GM23248 (cell line): Measurements from ENCODE around the gene PHLDA3. TPM values are rescaled to one million over a fixed set of nuclear protein-coding genes. Genes with fewer than 3 reads are reported as not detected.

ENCODE experiments used
- DNase-seq: peaks from one replicate; pipeline ENCODE4 v3.0.0-alpha.2; 2015
- H2AFZ ChIP-seq: fragments of 200-600 bp; sonication (generic); 2 replicates; pipeline ENCODE4 v1.6.1; 2016; ENCODE audit warnings: antibody characterized with exemption
- H3F3A ChIP-seq: fragments of 200-600 bp; sonication (generic); 2 replicates; pipeline ENCODE4 v1.6.1; 2016; ENCODE audit warnings: mild to moderate bottlenecking, antibody characterized with exemption, mixed run types; ENCODE audit not compliant: insufficient read depth
- H3K27ac ChIP-seq: fragments of 200-600 bp; sonication (generic); 2 replicates; pipeline ENCODE4 v1.5.1; 2016; ENCODE audit warnings: mild to moderate bottlenecking
- H3K27me3 ChIP-seq: fragments of 200-600 bp; sonication (generic); replicated peaks from 2 replicates; pipeline ENCODE4 v1.6.1; 2016; ENCODE audit warnings: mild to moderate bottlenecking; ENCODE audit not compliant: insufficient read depth
- H3K36me3 ChIP-seq: fragments of 200-600 bp; sonication (generic); 2 replicates; pipeline ENCODE4 v1.6.1; 2016; ENCODE audit warnings: low read depth, mild to moderate bottlenecking
- H3K4me1 ChIP-seq: fragments of 200-600 bp; sonication (generic); 2 replicates; pipeline ENCODE4 v1.6.1; 2016; ENCODE audit warnings: mild to moderate bottlenecking; ENCODE audit not compliant: insufficient read depth
- H3K4me2 ChIP-seq: fragments of 200-600 bp; sonication (generic); one replicate; pipeline ENCODE4 v1.6.1; 2016; ENCODE audit warnings: mild to moderate bottlenecking; ENCODE audit not compliant: unreplicated experiment
- H3K4me3 ChIP-seq: fragments of 200-600 bp; sonication (generic); 2 replicates; pipeline ENCODE4 v1.5.1; 2016; ENCODE audit warnings: mild to moderate bottlenecking
- H3K79me2 ChIP-seq: fragments of 200-600 bp; sonication (generic); 2 replicates; pipeline ENCODE4 v1.6.1; 2016; ENCODE audit warnings: mild to moderate bottlenecking; ENCODE audit not compliant: insufficient read depth
- H3K9ac ChIP-seq: fragments of 200-600 bp; sonication (generic); 2 replicates; pipeline ENCODE4 v1.6.1; 2016; ENCODE audit warnings: mild to moderate bottlenecking
- H3K9me2 ChIP-seq: fragments of 200-600 bp; sonication (generic); 2 replicates; pipeline ENCODE4 v1.6.1; 2016; ENCODE audit warnings: mixed run types, mild to moderate bottlenecking, moderate library complexity; ENCODE audit not compliant: insufficient read depth
- H3K9me3 ChIP-seq: fragments of 200-600 bp; sonication (generic); one replicate; pipeline ENCODE4 v1.6.1; 2017; ENCODE audit warnings: low read depth
- H4K20me1 ChIP-seq: fragments of 200-600 bp; sonication (generic); 2 replicates; pipeline ENCODE4 v1.6.0; 2016; ENCODE audit not compliant: insufficient read depth
- EZH2 ChIP-seq: fragments of 200-600 bp; sonication (generic); IDR thresholded peaks from 2 replicates; pipeline ENCODE4 v1.6.1; 2018; ENCODE audit warnings: antibody characterized with exemption, mild to moderate bottlenecking; ENCODE audit not compliant: insufficient read depth, poor library complexity, severe bottlenecking
- EZH2phosphoT487 ChIP-seq: fragments of 200-600 bp; sonication (generic); IDR thresholded peaks from 2 replicates; pipeline ENCODE4 v1.6.1; 2018; ENCODE audit warnings: antibody characterized with exemption, moderate library complexity, mild to moderate bottlenecking, low read depth; ENCODE audit not compliant: insufficient read depth
- WGBS, 2 experiments: methylation state at CpG; one replicate each; pipeline ENCODE4 v1.1.6; 2015 to 2017; ENCODE audit warnings: low lambda C conversion rate in 2 of 2, low coverage in 1 of 2; ENCODE audit errors: missing lambda C conversion rate in 2 of 2; 5-methylcytosine and 5-hydroxymethylcytosine counted together
- in situ Hi-C: fragments of 300-500 bp; cut with MboI; formaldehyde crosslinking; loops from 2 replicates; pipeline ENCODE4 v1.15.0; 2020
- polyA plus RNA-seq: library from polyadenylated mRNA; unstranded; fragments of >200 nt; fragmentation: Nextera tagmentation; extraction: Ambion mirVana; gene quantifications from 2 replicates; pipeline ENCODE4 v1.2.1, GENCODE V29; 2016
- total RNA-seq: library from RNA; depleted of rRNA; stranded (reverse); fragments of >200 nt; shearing (Covaris generic); gene quantifications from 2 replicates; pipeline ENCODE4 v1.2.3, GENCODE V29; 2014

Gene PHLDA3
- total and polyA plus RNA-seq, 2 experiments from 2014 or later = 112 to 162 TPM

GRCh38 chr1:201454608-201455007 lies 14.4 kb downstream of the PHLDA3 start:
- WGBS, 2 experiments = 83 to 89% methylated on average over 4 of the region's 4 CpGs
- Histone ChIP-seq H2AFZ (no peak overlapping the region), H3K4me2 (no peak overlapping the region), H3K4me1 (peaks cover 64% of the 10 kb centered on the region), H4K20me1 (no peaks in the 10 kb centered on the region), H3K36me3 (no peaks in the 10 kb centered on the region), H3K4me3 (no peak overlapping the region), H3K79me2 (no peaks in the 10 kb centered on the region), H3K9me3 (no peaks in the 10 kb centered on the region), H3F3A (peaks cover 37% of the 10 kb centered on the region), H3K9me2 (no peaks in the 10 kb centered on the region), H3K9ac (no peak overlapping the region), H3K27ac (peak overlapping the region; percentile 46), H3K27me3 (no peaks in the 10 kb centered on the region)
- no peak for DNase-seq
- in situ Hi-C loops = no loop called here
- no peak for TF ChIP-seq EZH2
- TF ChIP-seq EZH2phosphoT487 = no peak

GRCh38 chr1:201452866-201453265 lies 16.1 kb downstream of the PHLDA3 start:
- in situ Hi-C loops = no loop called here
- no peak overlapping the region for H2AFZ ChIP-seq
- H3K9me3 ChIP-seq = no peaks in the 10 kb centered on the region
- TF ChIP-seq EZH2 = no peak
- no peak for TF ChIP-seq EZH2phosphoT487
- H3K9ac ChIP-seq = no peak overlapping the region
- no peaks in the 10 kb centered on the region for H4K20me1 ChIP-seq
- peak overlapping the region; percentile 69; the same call in 1 of the 2 replicates for H3K27ac ChIP-seq
- no peaks in the 10 kb centered on the region for H3K36me3 ChIP-seq
- H3K4me3 ChIP-seq = no peak overlapping the region
- peaks cover 32% of the 10 kb centered on the region for H3F3A ChIP-seq
- H3K27me3 ChIP-seq = no peaks in the 10 kb centered on the region
- H3K79me2 ChIP-seq = no peaks in the 10 kb centered on the region
- no peak for DNase-seq
- H3K4me1 ChIP-seq = peaks cover 65% of the 10 kb centered on the region
- WGBS, 2 experiments = 79 to 85% methylated on average over 4 of the region's 4 CpGs
- H3K4me2 ChIP-seq = no peak overlapping the region
- no peaks in the 10 kb centered on the region for H3K9me2 ChIP-seq

GRCh38 chr1:201450721-201451291 lies 18.2 kb downstream of the PHLDA3 start:
- in situ Hi-C loops = no loop called here
- Histone ChIP-seq H3K4me1 (peaks cover 52% of the 10 kb centered on the region), H3K79me2 (no peaks in the 10 kb centered on the region), H4K20me1 (no peaks in the 10 kb centered on the region), H3K9ac (peak overlapping the region; percentile 80), H3K27ac (peak overlapping the region; percentile 95), H3K4me2 (peak overlapping the region; percentile 72), H2AFZ (peak overlapping the region; percentile 54), H3K9me2 (no peaks in the 10 kb centered on the region), H3F3A (peaks cover 14% of the 10 kb centered on the region), H3K27me3 (no peaks in the 10 kb centered on the region), H3K9me3 (no peaks in the 10 kb centered on the region), H3K4me3 (peak overlapping the region; percentile 20; the same call in 1 of the 2 replicates), H3K36me3 (no peaks in the 10 kb centered on the region)
- TF ChIP-seq EZH2phosphoT487 (no peak), EZH2 (no peak)
- 12 to 14% methylated on average over 9 to 12 of the region's 12 CpGs for WGBS, 2 experiments
- DNase-seq = peak; percentile 96

- in situ Hi-C loops = no loop called here
- Histone ChIP-seq H3K4me1 (peaks cover 37% of the 10 kb centered on the region), H3K36me3 (no peaks in the 10 kb centered on the region), H3K4me2 (no peak overlapping the region), H3K27ac (no peak overlapping the region), H3F3A (peaks cover 9% of the 10 kb centered on the region; the same call in 1 of the 2 replicates), H2AFZ (0 out of 2 replicates have a peak overlapping the region, but pooled peaks have one; percentile 39), H3K9me3 (no peaks in the 10 kb centered on the region), H4K20me1 (no peaks in the 10 kb centered on the region), H3K9me2 (no peaks in the 10 kb centered on the region), H3K79me2 (no peaks in the 10 kb centered on the region), H3K9ac (no peak overlapping the region), H3K4me3 (no peak overlapping the region), H3K27me3 (no peaks in the 10 kb centered on the region)
- WGBS, 2 experiments = 81% methylated on average over 5 of the region's 5 CpGs
- DNase-seq = no peak
- TF ChIP-seq EZH2phosphoT487 (no peak), EZH2 (no peak)
Measured at GRCh38 chr1:201448990-201449389, 20.0 kb downstream of the PHLDA3 start.
